H1 (cell line): Measurements from ENCODE around the gene RNF111. TPM values are rescaled to one million over a fixed set of nuclear protein-coding genes. Genes with fewer than 3 reads are reported as not detected.

Source experiments
- CTCF ChIA-PET: fragments of 300-600 bp; sonication (Branson Sonifier 250); formaldehyde crosslinking; loops from one replicate; lab custom pipeline; 2021; ENCODE audit not compliant: partially characterized antibody; lab: Charles Lee
- POLR2A ChIA-PET: fragments of 300-600 bp; sonication (Branson Sonifier 250); formaldehyde crosslinking; loops from one replicate; lab custom pipeline; 2021; ENCODE audit warnings: inconsistent platforms; ENCODE audit not compliant: partially characterized antibody; lab: Charles Lee
- DNase-seq, 2 experiments: peaks; one replicate each; pipeline versions ENCODE4 v3.0.0 to v3.0.0-alpha.2; 2010 to 2022; ENCODE audit warnings: low spot score in 2 of 2, low read depth in 1 of 2, mixed read lengths in 1 of 2
- FAIRE-seq: peaks from 2 replicates; lab custom pipeline; 2011; peaks lifted over from hg19 to GRCh38; lab: Jason Lieb, UNC
- H2AFZ ChIP-seq: 2 replicates; pipeline ENCODE4 v1.8.1; 2012; ENCODE audit warnings: low read length, inconsistent platforms
- H2AK5ac ChIP-seq: 2 replicates; pipeline ENCODE4 v1.6.1; 2013; ENCODE audit warnings: low read depth, low read length
- H2BK120ac ChIP-seq: replicated peaks from 2 replicates; pipeline ENCODE3; 2013; ENCODE audit warnings: low read depth, low read length, inconsistent platforms
- H2BK12ac ChIP-seq: 2 replicates; pipeline ENCODE4 v1.6.1; 2013; ENCODE audit warnings: low read depth, low read length
- H2BK15ac ChIP-seq: 2 replicates; pipeline ENCODE4 v1.6.1; 2013; ENCODE audit warnings: low read length
- H2BK20ac ChIP-seq: 2 replicates; pipeline ENCODE4 v1.6.1; 2013; ENCODE audit warnings: low read length
- H2BK5ac ChIP-seq: 2 replicates; pipeline ENCODE4 v1.6.1; 2013; ENCODE audit warnings: low read depth, low read length
- H3K14ac ChIP-seq: 2 replicates; pipeline ENCODE4 v1.6.1; 2013; ENCODE audit warnings: inconsistent platforms; ENCODE audit not compliant: insufficient read length
- H3K18ac ChIP-seq: 2 replicates; pipeline ENCODE4 v1.6.1; 2013; ENCODE audit warnings: low read length; ENCODE audit errors: extremely low read depth
- H3K23ac ChIP-seq: 2 replicates; pipeline ENCODE4 v1.6.1; 2013; ENCODE audit warnings: inconsistent platforms; ENCODE audit not compliant: insufficient read length
- H3K23me2 ChIP-seq: 2 replicates; pipeline ENCODE4 v1.6.1; 2013; ENCODE audit warnings: low read depth, low read length
- H3K27ac ChIP-seq: 2 replicates; pipeline ENCODE4 v1.6.1; 2011; ENCODE audit warnings: low read depth, low read length, inconsistent platforms
- H3K27me3 ChIP-seq, 4 experiments: replicated peaks in 1 of 4; 1 replicate in 1 of 4; 2 replicates in 3 of 4; pipeline versions ENCODE4 v1.6.1 to v1.8.1; 2011 to 2013; ENCODE audit warnings: low read length in 3 of 4, mild to moderate bottlenecking in 3 of 4, inconsistent platforms in 2 of 4, mixed read lengths in 2 of 4, moderate library complexity in 1 of 4; ENCODE audit not compliant: control insufficient read depth in 3 of 4, insufficient read depth in 3 of 4; ENCODE audit errors: extremely low read depth in 1 of 4
- H3K36me3 ChIP-seq, 4 experiments: 2 replicates each; pipeline versions ENCODE4 v1.6.1 to v1.8.1; 2011 to 2013; ENCODE audit warnings: mild to moderate bottlenecking in 4 of 4, low read length in 3 of 4, moderate library complexity in 2 of 4, control low read depth in 1 of 4, inconsistent platforms in 1 of 4; ENCODE audit not compliant: insufficient read depth in 4 of 4, control insufficient read depth in 2 of 4
- H3K4ac ChIP-seq: replicated peaks from 2 replicates; pipeline ENCODE3; 2013; ENCODE audit warnings: low read length, low read depth, mixed read lengths, inconsistent platforms; ENCODE audit not compliant: insufficient read length
- H3K4me1 ChIP-seq, 4 experiments: replicated peaks in 1 of 4; 1 replicate in 1 of 4; 2 replicates in 3 of 4; pipeline versions ENCODE4 v1.6.1 to v1.8.1; 2011 to 2013; ENCODE audit warnings: low read length in 3 of 4, inconsistent platforms in 2 of 4, mixed read lengths in 1 of 4; ENCODE audit not compliant: insufficient read depth in 4 of 4, control insufficient read depth in 3 of 4
- H3K4me2 ChIP-seq, 2 experiments: 2 replicates each; pipeline versions ENCODE4 v1.6.1 to v1.8.1; 2011 to 2013; ENCODE audit warnings: low read depth in 2 of 2, low read length in 2 of 2, control low read depth in 1 of 2, inconsistent platforms in 1 of 2, mild to moderate bottlenecking in 1 of 2; ENCODE audit not compliant: insufficient read depth in 1 of 2
- H3K4me3 ChIP-seq, 4 experiments: fragments of 200-600, 300-600 bp in 1 of 4; sonication (generic), shearing (Covaris generic), sonication (Bioruptor Twin) in 1 of 4; 2 replicates each; pipeline versions ENCODE4 v1.5.1 to v1.8.1; 2011 to 2016; ENCODE audit warnings: low read length in 4 of 4, low read depth in 3 of 4, control low read depth in 2 of 4, inconsistent platforms in 2 of 4, mild to moderate bottlenecking in 2 of 4, mixed read lengths in 1 of 4, moderate library complexity in 1 of 4; ENCODE audit not compliant: insufficient read depth in 2 of 4; ENCODE audit errors: extremely low read depth in 1 of 4
- H3K56ac ChIP-seq: replicated peaks from 2 replicates; pipeline ENCODE3; 2013; ENCODE audit warnings: low read depth, mild to moderate bottlenecking, mixed read lengths, low read length, inconsistent platforms; ENCODE audit not compliant: insufficient read length
- H3K79me1 ChIP-seq: 2 replicates; pipeline ENCODE4 v1.6.1; 2013; ENCODE audit warnings: low read depth, low read length, control low read depth
- H3K79me2 ChIP-seq, 2 experiments: 2 replicates each; pipeline versions ENCODE4 v1.6.1 to v1.8.1; 2012 to 2013; ENCODE audit warnings: low read length in 2 of 2, mild to moderate bottlenecking in 2 of 2, inconsistent platforms in 1 of 2; ENCODE audit not compliant: insufficient read depth in 2 of 2, control insufficient read depth in 1 of 2
- H3K9ac ChIP-seq, 4 experiments: replicated peaks in 1 of 4; 1 replicate in 1 of 4; 2 replicates in 3 of 4; pipeline versions ENCODE4 v1.6.1 to v1.8.1; 2011 to 2013; ENCODE audit warnings: low read depth in 3 of 4, low read length in 3 of 4, control low read depth in 2 of 4, mild to moderate bottlenecking in 2 of 4, moderate library complexity in 2 of 4, inconsistent platforms in 1 of 4; ENCODE audit errors: extremely low read depth in 1 of 4
- H3K9me3 ChIP-seq, 2 experiments: 2 replicates each; pipeline versions ENCODE4 v1.6.1 to v1.8.1; 2012 to 2013; ENCODE audit warnings: mild to moderate bottlenecking in 2 of 2, moderate library complexity in 2 of 2, control low read depth in 1 of 2, inconsistent platforms in 1 of 2, low read depth in 1 of 2, low read length in 1 of 2, mixed read lengths in 1 of 2; ENCODE audit not compliant: insufficient read depth in 2 of 2
- H4K20me1 ChIP-seq, 2 experiments: replicated peaks in 1 of 2; 2 replicates each; pipeline versions ENCODE3 to v1.8.1; 2011 to 2013; ENCODE audit warnings: inconsistent platforms in 2 of 2, low read length in 2 of 2, mild to moderate bottlenecking in 1 of 2; ENCODE audit not compliant: insufficient read depth in 2 of 2, control insufficient read depth in 1 of 2
- H4K5ac ChIP-seq: 2 replicates; pipeline ENCODE4 v1.6.1; 2013; ENCODE audit warnings: low read length, low read depth, mixed read lengths, inconsistent platforms; ENCODE audit not compliant: insufficient read length
- H4K8ac ChIP-seq: 2 replicates; pipeline ENCODE4 v1.8.0; 2013; ENCODE audit warnings: mild to moderate bottlenecking, moderate library complexity, low read length, inconsistent platforms; ENCODE audit not compliant: insufficient read depth; ENCODE audit errors: extremely low read depth
- H4K91ac ChIP-seq: replicated peaks from 2 replicates; pipeline ENCODE3; 2013; ENCODE audit warnings: low read length, mixed read lengths, inconsistent platforms; ENCODE audit not compliant: insufficient read length
- ASH2L ChIP-seq: fragments of 200-600, 300-600 bp; sonication (generic); IDR thresholded peaks from one replicate; pipeline ENCODE4 v1.7.1; 2017; ENCODE audit warnings: low read length
- EP300 ChIP-seq, 2 experiments: IDR thresholded peaks; 1 replicate in 1 of 2; 2 replicates in 1 of 2; pipeline ENCODE4 v1.6.1; 2011 to 2012; ENCODE audit warnings: low read depth in 2 of 2, low read length in 2 of 2, mild to moderate bottlenecking in 2 of 2, borderline replicate concordance in 1 of 2, inconsistent platforms in 1 of 2, moderate library complexity in 1 of 2
- GTF2F1 ChIP-seq: IDR thresholded peaks from 2 replicates; pipeline ENCODE4 v1.6.1; 2012; ENCODE audit warnings: low read depth, low read length, improper control_type of control experiment, borderline replicate concordance
- HDAC6 ChIP-seq: IDR thresholded peaks from one replicate; pipeline ENCODE4 v1.7.1; 2012; ENCODE audit warnings: low read depth, mild to moderate bottlenecking, inconsistent platforms, low read length, moderate library complexity
- POLR2A ChIP-seq, 2 experiments: IDR thresholded peaks; 1 replicate in 1 of 2; 2 replicates in 1 of 2; pipeline ENCODE4 v1.6.1; 2011; ENCODE audit warnings: low read depth in 2 of 2, low read length in 2 of 2, mild to moderate bottlenecking in 2 of 2; ENCODE audit errors: control extremely low read depth in 1 of 2
- RAD21 ChIP-seq, 2 experiments: IDR thresholded peaks in 1 of 2; conservative IDR thresholded peaks in 1 of 2; 2 replicates each; pipeline ENCODE4 v1.6.1; 2011; ENCODE audit warnings: low read depth in 2 of 2, low read length in 2 of 2, improper control_type of control experiment in 1 of 2, inconsistent platforms in 1 of 2, mild to moderate bottlenecking in 1 of 2, moderate library complexity in 1 of 2
- SIX5 ChIP-seq: IDR thresholded peaks from 2 replicates; pipeline ENCODE4 v1.6.1; 2011; ENCODE audit warnings: mild to moderate bottlenecking, low read depth, low read length
- SP4 ChIP-seq: IDR thresholded peaks from 2 replicates; pipeline ENCODE4 v1.6.1; 2012; ENCODE audit warnings: low read length, inconsistent platforms
- TBP ChIP-seq: IDR thresholded peaks from 2 replicates; pipeline ENCODE4 v1.6.1; 2011; ENCODE audit warnings: low read depth, low read length, improper control_type of control experiment
- TCF12 ChIP-seq: IDR thresholded peaks from 2 replicates; pipeline ENCODE4 v1.6.1; 2011; ENCODE audit warnings: low read depth, mild to moderate bottlenecking, low read length
- polyA plus RNA-seq, 7 experiments: library from polyadenylated mRNA; depleted of rRNA in 3 of 7; stranded (reverse) in 5 of 7; unstranded in 2 of 7; fragments of >200 nt in 5 of 7; fragments of 200-250 nt in 2 of 7; gene quantifications; 1 replicate in 5 of 7; 2 replicates in 1 of 7; 4 replicates in 1 of 7; pipeline versions ENCODE4 v1.2.1 to v1.2.3, GENCODE V29; 2011 to 2013; ENCODE audit warnings: missing spikeins in 2 of 7, mixed read lengths in 2 of 7
- total RNA-seq: library from RNA; stranded (reverse); fragmentation: NEBNext Ultra II Directional; extraction: Animal tissue kit (Norgen Biotek cat#: 25700); gene quantifications from 2 replicates; pipeline ENCODE4 v1.2.1, GENCODE V29; 2021
- TF ChIP-seq, protein P1 (sequence below): IDR thresholded peaks from 2 replicates; pipeline ENCODE4 v1.6.1; 2011; ENCODE audit warnings: low read length, improper control_type of control experiment
- TF ChIP-seq, protein P2 (sequence below), 3 experiments: IDR thresholded peaks; 1 replicate in 2 of 3; 2 replicates in 1 of 3; pipeline versions ENCODE4 v1.5.1 to v1.6.1; 2011; ENCODE audit warnings: low read length in 3 of 3, mild to moderate bottlenecking in 3 of 3, inconsistent platforms in 2 of 3, low read depth in 1 of 3, moderate library complexity in 1 of 3; ENCODE audit not compliant: insufficient read depth in 1 of 3; ENCODE audit errors: control extremely low read depth in 1 of 3

The RNF111 gene
- total and polyA plus RNA-seq, 2 of the 8 experiments (the other 6 are each of a cell fraction or from before 2014, with no cell fraction given) = 18.5 to 26.6 TPM

DNA sequence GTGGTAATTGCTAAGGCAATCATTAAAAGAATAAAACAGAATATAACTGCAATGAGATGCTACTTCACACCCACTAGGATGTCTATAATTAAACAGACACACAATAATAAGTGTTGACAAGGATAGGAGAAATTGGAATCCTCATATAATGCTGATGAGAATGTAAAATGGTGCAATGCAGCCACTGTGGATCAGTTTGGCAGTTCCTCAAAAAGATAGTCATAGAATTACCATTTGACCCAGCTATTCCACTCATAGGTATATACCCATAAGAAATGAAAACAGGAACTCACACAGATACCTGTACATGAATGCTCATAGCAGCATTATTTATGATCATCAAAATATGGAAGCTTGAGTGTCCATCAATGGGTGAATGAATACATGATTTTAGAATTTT is 9.6 kb upstream of the RNF111 start:
- H3K4ac ChIP-seq = no peak overlapping the region
- H3K79me2 ChIP-seq = no peaks in the 10 kb centered on the region
- no peaks in the 10 kb centered on the region for H4K20me1 ChIP-seq
- H3K4me1 ChIP-seq = no peaks in the 10 kb centered on the region
- no peaks in the 10 kb centered on the region for H3K79me1 ChIP-seq
- CTCF ChIA-PET = interaction anchor here (0.9 to 2.4 kb wide), 3 partner anchors 21 to 53 kb away, joined by 3 to 11 read pairs (median 4); no protein-coding TSS in a partner anchor
- H2BK20ac ChIP-seq = no peak overlapping the region
- no peak overlapping the region for H3K27ac ChIP-seq
- no peak overlapping the region for H3K18ac ChIP-seq
- no peak overlapping the region for H3K4me3 ChIP-seq
- H2BK120ac ChIP-seq = no peak overlapping the region
- no peaks in the 10 kb centered on the region for H3K23me2 ChIP-seq
- DNase-seq = no peak
- POLR2A ChIA-PET = no interaction called here
- no peak overlapping the region for H3K9ac ChIP-seq
- H3K36me3 ChIP-seq = no peaks in the 10 kb centered on the region
- no peak overlapping the region for H3K56ac ChIP-seq
- H2AFZ ChIP-seq = no peak overlapping the region
- H4K8ac ChIP-seq = no peak overlapping the region
- no peak overlapping the region for H3K4me2 ChIP-seq
- H3K9me3 ChIP-seq = no peaks in the 10 kb centered on the region
- no peak overlapping the region for H2AK5ac ChIP-seq
- no peak overlapping the region for H2BK12ac ChIP-seq
- H3K23ac ChIP-seq = no peak overlapping the region
- H3K27me3 ChIP-seq = no peaks in the 10 kb centered on the region
- no peak for FAIRE-seq
- no peak overlapping the region for H3K14ac ChIP-seq
- H4K5ac ChIP-seq = no peak overlapping the region
- no peak overlapping the region for H2BK5ac ChIP-seq
- no peak overlapping the region for H4K91ac ChIP-seq
- H2BK15ac ChIP-seq = no peak overlapping the region
- TF ChIP-seq, protein P1, sequence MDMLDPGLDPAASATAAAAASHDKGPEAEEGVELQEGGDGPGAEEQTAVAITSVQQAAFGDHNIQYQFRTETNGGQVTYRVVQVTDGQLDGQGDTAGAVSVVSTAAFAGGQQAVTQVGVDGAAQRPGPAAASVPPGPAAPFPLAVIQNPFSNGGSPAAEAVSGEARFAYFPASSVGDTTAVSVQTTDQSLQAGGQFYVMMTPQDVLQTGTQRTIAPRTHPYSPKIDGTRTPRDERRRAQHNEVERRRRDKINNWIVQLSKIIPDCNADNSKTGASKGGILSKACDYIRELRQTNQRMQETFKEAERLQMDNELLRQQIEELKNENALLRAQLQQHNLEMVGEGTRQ = no peak
- TF ChIP-seq GTF2F1 (no peak), TBP (no peak), RAD21 (IDR thresholded peaks at IDR 0.05 in 1 of 2, conservative IDR thresholded peaks at IDR 0.05 in 1 of 2; ENCODE audit: low read depth in 2 of 2, low read length in 2 of 2) (no peak), HDAC6 (no peak), SP4 (no peak), POLR2A (IDR thresholded peaks at IDR 0.05; ENCODE audit: control extremely low read depth in 1 of 2, low read depth in 2 of 2, low read length in 2 of 2) (no peak), TCF12 (no peak), EP300 (IDR thresholded peaks at IDR 0.05; ENCODE audit: borderline replicate concordance in 1 of 2, low read depth in 2 of 2, low read length in 2 of 2) (no peak), SIX5 (no peak), ASH2L (no peak)
- TF ChIP-seq, protein P2, sequence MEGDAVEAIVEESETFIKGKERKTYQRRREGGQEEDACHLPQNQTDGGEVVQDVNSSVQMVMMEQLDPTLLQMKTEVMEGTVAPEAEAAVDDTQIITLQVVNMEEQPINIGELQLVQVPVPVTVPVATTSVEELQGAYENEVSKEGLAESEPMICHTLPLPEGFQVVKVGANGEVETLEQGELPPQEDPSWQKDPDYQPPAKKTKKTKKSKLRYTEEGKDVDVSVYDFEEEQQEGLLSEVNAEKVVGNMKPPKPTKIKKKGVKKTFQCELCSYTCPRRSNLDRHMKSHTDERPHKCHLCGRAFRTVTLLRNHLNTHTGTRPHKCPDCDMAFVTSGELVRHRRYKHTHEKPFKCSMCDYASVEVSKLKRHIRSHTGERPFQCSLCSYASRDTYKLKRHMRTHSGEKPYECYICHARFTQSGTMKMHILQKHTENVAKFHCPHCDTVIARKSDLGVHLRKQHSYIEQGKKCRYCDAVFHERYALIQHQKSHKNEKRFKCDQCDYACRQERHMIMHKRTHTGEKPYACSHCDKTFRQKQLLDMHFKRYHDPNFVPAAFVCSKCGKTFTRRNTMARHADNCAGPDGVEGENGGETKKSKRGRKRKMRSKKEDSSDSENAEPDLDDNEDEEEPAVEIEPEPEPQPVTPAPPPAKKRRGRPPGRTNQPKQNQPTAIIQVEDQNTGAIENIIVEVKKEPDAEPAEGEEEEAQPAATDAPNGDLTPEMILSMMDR (IDR thresholded peaks at IDR 0.05; ENCODE audit: control extremely low read depth in 1 of 3, insufficient read depth in 1 of 3, low read depth in 1 of 3, low read length in 3 of 3) = no peak
